Ecto neural progenitor cell (in vitro differentiated cells): ENCODE data around the gene CYP2U1.
"Not testable (repeated sequence)": the region's sequence is repeated elsewhere in the genome, so short reads cannot be mapped to it uniquely, and the experiment has no call there.

Source experiments
- DNase-seq: peaks from one replicate; pipeline ENCODE4 v3.0.0-alpha.2; 2018; ENCODE audit warnings: low spot score

The CYP2U1 gene

DNA sequence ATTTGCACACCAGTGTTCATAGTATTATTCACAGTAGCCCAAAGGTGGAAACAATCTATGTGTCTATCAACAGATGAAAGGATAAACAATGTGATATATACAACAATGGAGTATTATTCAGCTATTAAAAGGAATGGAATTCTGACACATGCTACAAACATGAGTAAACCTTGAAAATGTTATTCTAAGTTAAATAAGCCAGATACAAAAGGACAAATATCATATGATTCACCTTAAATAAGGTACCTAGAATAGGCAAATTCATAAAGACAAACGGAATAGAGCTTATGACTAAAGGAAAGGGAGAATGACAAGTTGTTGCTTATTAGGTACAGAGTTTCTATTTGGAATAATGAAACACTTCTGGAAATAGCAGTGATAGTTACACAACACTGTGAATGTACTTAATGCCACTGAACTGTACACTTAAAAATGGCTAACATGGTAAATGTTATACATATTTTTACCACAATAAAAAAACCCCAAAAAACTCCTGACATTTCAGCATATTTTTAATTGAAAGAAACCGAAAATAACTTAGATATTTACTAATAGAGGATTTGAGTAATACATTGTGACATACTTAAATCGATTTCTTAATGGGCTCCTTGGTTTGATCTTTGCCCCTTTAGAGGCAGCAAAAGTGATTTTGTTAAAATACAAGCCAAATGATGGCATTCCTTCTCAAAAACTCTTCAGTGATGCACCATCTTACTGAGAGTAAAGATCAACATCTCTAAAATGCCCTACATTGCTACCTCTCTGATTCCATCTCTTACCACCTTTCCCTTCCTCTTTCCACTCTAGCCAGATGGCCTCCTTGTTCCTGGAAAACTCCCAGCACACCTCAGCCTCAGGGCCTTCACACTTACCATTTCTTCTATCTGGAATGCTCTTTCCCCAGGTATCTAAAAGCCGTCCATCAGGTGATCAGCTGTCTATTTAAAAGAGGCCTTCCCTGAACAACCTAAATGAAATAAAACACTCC is 8.6 kb upstream of the CYP2U1 start:
- no peak for DNase-seq

GRCh38 chr4:107925713-107926112 is 5.6 kb upstream of the CYP2U1 start:
- DNase-seq, result not testable (repeated sequence)

DNA sequence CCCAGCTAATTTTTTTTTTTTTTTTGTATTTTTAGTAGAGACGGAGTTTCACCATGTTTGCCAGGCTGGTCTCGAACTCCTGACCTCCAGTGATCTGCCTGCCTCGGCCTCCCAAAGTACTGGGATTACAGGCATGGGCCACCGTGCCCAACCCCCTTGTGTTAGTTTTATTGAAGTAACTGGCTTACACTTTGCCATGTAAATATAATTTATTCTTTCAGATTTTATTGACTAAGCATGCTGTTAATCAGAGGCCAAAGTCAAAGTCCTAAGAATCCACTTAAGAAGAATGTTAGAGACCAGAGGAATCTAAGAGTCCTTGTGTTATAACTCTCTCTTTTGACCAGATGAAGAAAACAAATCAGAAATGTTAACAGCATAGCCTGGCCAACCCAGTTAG is 4.5 kb upstream of the CYP2U1 start:
- DNase-seq, result not testable (repeated sequence)

GRCh38 chr4:107931775-107932321 is 499 bp downstream of the CYP2U1 start:
- DNase-seq, result no peak

- no peak for DNase-seq
These were observed 3.9 kb downstream of the CYP2U1 start for GRCh38 chr4:107935246-107935645.

- no peak for DNase-seq
These were observed 5.7 kb downstream of the CYP2U1 start for GRCh38 chr4:107937040-107937439.

DNA sequence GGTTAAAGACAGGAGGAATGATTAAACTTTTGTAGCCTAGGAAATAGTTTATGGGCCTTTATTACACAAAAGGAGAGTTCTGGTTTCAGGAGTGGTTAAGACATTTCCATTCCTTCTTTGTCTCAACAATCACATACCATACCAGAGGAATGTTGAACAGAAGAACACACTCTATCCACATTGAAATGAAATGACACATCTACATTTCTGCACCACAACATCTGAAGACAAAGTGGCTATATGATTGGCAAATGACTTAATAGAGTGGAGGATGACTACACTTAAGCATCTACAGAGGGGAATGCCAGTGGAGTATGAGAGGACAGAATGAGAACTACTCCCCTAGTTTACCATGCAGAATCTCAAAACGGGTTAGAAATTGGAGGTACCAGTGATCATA is 8.0 kb downstream of the CYP2U1 start:
- no peak for DNase-seq

DNA sequence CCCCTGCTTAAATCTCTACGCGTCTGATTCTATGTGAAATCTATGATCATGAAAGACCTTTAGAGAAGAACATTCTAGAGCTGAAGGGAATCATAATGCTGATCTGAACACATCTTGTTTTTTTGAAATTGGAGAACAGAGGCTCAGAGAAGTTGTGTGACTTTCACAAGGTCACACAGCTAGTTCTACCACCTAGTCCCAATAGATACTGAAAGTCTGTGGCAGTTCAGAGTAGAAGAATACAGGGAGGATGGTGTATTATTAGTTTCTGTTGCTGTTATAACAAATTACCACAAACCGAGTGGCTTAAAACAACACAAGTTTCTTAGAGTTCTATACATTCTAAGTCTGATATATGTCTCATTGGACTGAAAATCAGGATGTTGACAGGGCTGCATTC is 14.5 kb downstream of the CYP2U1 start:
- no peak for DNase-seq

GRCh38 chr4:107950746-107951540 is 19.6 kb downstream of the CYP2U1 start:
- DNase-seq, result no peak

DNA sequence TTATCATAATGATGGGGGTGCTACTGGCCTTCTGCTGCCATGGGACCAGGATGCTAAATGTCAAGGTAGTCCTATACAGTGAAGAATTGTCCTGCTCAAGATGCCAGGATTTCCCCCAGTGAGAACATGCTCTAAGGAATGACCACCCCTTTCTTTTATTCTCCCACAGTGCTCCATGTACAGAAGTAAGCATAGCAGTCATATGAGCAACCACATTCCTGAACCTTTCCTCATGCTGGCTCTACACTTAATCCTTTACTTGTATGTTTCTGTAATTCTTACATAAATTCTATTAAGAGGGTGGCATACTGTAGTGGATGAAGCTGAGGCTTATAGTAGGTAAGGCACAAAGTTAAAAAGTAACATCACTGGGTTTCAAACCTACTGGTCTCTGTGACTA is 20.2 kb downstream of the CYP2U1 start:
- DNase-seq, result no peak

DNA sequence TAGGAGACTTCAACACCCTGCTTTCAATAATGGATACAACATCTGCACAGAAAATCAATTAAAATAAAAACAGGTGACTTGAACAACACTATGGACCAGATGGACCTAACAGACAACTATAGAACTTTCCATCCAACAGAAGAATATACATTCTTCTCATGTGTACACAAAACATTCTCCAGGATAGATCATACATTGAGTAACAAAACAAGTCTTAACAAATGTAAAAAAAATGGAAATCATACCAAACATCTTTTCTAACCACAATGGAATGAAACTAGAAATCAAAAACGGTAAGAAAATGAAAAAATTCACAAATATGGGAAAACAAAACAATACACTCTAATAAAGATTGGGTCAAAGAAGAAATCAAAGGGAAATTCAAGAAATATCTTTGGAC is 24.7 kb downstream of the CYP2U1 start:
- no peak for DNase-seq

DNA sequence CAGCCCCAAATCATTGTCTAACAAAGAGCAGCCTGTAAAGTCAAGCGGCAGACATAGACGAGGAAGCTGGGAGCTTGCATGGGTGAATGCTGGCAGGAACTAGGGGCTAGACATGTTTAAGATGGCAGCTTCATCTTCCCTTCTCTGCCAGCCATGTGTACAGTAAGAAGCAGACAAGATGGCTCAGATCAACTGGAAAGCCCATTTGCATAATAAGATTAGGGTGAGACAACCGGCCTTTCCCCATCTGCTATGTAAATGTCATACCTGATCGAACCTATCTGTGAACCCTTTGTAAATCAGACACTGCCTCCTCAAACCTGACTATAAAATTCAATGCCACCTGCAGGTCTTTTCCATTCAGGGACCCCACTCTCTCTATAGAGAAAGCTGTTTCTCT is 35.6 kb downstream of the CYP2U1 start:
- no peak for DNase-seq

DNA sequence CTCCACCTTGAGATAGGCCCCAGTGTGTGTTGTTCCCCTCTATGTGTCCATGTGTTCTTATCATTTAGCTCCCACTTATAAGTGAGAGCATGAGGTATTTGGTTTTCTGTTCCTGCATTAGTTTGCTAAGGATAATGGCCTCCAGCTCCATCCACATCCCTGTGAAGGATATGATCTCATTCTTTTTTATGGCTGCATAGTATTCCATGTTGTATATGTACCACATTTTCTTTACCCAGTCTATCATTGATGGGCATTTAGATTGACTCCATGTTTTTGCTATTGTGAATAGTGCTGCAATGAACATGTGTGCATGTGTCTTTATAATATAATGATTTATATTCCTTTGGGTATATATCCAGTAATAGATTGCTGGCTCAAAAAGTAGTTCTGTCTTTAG is 36.2 kb downstream of the CYP2U1 start:
- DNase-seq, result not testable (repeated sequence)

- not testable (repeated sequence) for DNase-seq
These were observed 36.6 kb downstream of the CYP2U1 start for GRCh38 chr4:107967921-107968320.

DNA sequence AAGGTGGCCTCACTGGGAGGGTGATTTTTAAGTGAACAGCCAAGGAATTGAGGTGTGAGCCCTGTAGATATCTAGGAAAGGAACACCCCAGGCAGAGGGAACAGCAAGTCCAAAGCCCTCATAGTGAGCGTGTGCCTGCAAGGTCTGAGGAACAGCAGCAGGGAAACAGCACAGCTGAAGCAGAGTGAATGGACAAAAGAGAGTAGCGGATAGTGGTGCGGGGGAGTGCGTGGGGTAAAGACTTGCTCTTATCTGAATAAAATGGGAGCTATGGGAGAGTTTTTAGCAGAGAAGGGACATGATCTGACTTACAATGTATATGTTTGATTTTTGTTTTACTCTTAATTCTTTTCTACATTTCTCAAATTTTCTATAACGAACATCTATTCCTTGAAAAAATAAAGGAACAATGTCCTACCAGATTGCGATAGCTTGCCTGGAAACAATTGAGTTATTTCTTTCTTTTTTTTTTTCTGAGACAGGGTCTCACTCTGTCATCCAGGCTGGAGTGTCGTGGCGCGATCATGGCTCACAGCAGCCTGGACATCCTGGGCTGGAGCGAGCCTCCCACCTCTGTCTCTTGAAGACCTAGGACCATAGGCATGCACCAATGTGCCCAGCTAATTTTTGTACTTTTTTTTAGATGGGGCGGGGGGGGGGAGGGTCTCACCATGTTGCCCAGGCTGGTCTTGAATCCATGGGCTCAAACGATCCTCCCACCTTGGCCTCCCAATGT is 38.9 kb downstream of the CYP2U1 start:
- DNase-seq, result no peak

DNA sequence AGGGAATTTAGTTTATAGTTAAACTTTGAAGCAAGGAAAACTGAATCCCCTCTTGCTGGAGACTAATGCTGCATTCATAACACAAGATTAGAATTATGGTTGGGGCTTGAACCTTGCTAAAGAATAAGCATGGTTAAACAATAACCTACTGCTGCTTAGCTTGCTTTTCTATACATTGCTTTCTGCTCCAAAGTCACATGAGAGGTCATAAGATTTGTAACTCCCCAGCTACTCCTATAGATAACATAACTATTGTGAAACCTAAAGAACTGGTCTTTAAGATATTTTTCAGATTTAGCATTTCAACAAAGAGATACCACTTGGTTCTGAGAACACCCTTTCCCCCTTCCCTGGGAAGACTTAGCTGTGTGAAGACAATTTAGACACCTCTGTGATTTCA is 41.3 kb downstream of the CYP2U1 start:
- DNase-seq, result no peak

DNA sequence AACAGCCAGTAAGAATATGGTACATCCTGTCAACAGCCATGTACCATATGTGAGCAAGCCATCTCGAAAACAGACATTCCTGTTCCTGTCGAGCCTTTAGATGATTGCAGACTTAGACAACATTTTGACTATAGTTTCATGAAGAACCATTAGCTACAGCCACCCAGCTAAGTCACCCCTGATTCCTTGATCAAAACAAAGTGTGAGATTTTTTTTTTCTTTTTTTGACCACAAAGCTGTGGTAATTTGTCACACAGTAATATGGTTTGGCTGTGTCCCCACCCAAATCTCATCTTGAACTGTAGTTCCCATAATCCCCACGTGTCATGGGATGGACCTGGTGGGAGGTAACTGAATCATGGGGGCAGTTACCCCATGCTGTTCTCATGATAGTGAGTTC is 43.2 kb downstream of the CYP2U1 start:
- no peak for DNase-seq

- no peak for DNase-seq
These were observed 46.1 kb downstream of the CYP2U1 start for GRCh38 chr4:107977482-107977881.

- no peak for DNase-seq
These were observed 46.8 kb downstream of the CYP2U1 start for GRCh38 chr4:107977966-107978705.

- DNase-seq, result no peak
These were observed 47.5 kb downstream of the CYP2U1 start for GRCh38 chr4:107978716-107979451.
